NCI-H1092 (cell line): ENCODE measurements around the gene FGGY.
"Not testable (repeated sequence)": the region's sequence is repeated elsewhere in the genome, so short reads cannot be mapped to it uniquely, and the experiment has no call there.

ENCODE experiments used
- DNase-seq: peaks from one replicate; lab custom pipeline; 2025; lab: John Stamatoyannopoulos, UW

Gene FGGY

DNA sequence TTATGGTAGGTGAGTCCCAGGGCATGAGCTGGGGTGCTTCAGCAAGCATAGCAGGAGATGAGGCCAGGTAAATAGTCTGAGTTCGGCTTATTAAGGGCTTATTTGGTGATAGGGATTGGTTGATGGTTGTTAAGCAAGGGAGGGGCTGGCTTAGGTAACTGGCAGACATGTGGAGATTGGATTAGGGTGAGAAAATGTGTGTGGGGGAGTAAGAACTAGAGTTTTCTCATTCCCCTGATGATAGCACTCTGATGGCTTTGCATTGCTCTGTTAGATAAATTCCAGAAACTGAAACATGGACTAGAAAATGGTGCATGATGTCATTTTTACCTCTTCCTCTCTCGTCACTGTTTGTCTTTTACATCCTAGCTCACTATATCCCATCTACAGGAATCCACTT lies 53.6 kb downstream of the FGGY start:
- no peak for DNase-seq

DNA sequence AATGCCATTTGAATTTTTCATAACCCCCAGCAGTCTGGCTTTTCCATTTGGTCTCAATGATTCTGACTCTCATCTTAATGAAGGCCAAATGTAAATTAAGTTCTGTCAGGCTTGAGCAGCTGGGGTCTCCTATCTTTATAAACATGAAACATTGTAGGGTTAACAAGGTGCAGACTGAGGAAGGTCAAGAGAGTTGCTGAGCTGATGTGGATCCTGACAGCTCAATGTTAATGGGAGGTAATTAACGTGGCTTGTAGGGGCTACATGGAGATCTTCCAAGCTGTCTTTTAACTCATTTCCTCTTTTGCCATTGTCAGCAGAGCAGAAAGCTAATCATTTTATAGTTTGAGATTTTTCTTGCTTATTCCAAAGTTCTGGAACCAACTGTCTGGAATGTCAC lies 55.2 kb downstream of the FGGY start:
- DNase-seq, result no peak

DNA sequence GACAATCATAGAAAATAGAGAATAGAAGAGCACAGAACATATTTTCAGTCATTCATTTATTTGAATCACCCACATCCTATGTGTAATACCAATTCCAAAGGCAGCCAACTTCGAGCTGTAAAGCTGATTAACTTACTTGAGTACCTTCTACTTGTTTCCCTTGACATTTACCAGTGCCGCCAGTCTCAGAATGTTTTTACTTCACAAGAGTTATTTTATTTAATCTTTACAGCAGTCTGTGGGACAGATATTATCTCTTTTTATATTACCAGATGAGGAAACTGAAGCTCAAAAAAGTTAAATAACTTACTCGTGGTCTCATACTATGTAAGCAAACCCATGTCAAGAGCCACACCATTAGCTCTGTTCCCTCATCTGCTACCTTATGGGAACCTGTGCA lies 56.6 kb downstream of the FGGY start:
- no peak for DNase-seq

DNA sequence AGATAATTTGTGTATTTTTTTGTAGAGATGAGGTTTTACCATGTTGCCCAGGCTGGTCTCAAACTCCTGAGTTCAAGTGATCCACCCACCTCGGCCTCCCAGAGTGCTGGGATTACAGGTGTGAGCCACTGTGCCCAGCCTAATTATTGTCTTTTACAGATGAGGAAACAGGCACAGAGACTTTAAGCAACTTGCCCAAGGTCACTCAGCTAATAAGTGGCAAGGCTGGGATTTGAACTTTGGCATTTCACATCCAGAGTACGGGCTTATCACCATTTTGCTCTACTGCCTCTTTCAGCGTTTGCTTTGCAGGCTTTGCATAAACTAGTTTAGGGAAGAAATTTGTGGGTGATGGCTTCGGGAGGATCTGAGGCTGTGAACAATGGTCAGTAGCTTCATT lies 57.3 kb downstream of the FGGY start:
- DNase-seq, result not testable (repeated sequence)

DNA sequence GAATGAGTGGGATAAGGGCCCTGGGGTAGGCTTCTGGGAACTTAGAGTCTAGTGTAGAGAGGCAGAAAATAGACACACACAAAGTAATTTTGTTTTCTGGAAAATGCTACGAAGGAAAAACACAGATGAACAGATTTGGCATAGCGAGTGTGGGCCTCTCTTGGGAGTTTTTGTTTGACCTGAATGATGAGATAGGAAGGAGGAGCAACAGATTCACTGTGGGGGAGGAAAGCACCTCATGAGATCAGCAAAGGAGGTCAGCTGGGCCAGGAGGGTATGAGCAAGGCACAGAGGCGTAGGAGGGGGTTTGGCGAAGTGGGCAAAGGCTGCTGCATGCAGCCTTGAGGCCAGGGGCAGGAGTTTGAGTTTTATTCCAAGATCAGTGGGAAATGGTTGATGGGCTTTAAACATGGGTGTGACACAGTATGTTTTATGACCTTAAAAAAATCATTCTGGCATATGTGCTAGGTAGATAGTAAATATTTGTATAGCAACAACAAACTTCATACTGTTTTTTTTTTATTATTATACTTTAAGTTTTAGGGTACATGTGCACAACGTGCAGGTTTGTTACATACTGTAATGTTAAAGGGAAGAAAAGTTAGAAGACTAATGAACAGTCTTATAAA lies 57.9 kb downstream of the FGGY start:
- DNase-seq, result no peak

DNA sequence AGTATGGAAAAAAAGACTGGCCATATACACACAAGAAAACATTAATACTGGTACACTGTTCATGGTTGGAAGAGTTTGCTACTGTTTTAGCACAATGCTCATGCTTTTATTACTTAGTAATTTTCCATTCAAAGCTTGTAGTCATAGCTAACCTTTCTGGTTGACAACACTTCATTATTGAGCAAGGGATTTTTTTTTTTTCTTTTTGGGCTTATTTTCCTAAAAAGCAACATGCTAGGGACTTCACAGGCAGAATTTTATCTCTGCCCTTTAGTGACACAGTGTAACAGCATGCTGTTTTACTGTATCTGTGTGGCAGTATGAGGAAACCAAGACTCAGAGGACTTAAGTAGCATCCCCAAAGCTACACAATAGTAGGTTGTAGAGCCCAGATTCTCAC lies 58.5 kb downstream of the FGGY start:
- no peak for DNase-seq

DNA sequence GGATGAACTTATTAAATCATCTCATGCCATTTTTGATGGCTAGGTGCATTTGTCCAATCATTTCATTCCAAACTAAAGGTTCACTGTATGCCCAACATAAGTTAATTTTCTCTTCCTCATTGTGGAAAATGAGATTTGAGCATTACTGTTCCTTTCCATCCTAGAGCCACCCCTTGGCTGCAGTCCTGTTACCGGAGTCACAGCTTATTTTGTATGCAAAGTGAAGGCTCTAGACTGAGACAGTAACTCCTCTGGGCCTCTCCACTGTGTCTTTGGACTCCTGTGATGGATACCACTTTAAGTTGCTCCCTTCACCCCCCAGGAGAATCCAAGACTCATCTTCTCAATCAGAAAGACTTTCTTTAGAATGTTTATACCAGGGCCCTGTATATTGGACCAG lies 59.7 kb downstream of the FGGY start:
- no peak for DNase-seq

DNA sequence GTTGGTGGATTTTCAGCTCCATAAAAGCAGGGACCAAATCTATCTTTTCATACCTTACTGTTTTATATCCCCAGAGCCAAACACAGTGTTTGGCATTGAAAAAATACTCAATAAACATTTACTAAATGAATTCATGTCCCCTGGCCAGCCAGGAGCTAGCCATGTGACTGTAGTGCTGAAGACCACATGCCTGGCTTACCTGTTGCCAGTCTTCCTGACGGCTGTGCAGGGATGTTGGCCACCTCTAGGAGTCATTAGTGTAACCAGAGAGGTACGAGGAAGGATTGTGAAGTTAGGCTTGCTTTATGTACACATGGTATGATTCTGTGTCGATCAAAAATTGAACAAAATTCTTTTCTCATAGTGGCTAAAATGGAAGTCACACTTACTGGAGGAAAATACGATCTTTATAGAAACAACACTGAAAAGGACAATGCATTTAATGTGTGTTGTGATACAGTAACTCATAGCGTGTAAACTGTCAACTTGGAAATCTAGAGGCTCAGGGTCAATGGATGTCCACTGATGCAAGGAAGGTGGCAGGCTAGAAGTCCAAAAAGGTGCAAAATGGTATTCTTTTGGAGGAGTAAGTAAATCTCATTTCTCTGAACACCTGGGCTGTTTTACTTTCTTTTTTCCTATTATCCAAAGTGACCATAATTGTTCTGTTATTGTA lies 60.9 kb downstream of the FGGY start:
- no peak for DNase-seq

DNA sequence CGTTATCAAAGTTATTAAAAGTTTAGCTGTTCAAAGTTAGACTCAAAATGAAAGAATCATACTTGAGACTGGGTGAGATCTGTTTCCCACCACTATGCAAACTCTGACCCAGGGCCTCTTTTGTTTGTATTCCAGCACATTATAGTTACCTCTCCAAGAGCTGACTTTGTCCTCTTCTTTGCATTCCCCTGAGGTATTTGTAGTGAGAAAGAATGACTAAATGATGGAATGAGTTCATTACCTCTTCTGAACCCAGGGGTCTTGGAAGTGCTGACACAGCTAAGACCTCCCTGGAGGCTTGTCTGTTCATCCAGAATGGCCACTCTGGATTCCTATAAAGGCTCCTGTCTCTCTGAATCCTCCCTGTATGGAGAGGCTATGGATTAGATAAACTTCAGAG lies 62.4 kb downstream of the FGGY start:
- DNase-seq, result no peak

DNA sequence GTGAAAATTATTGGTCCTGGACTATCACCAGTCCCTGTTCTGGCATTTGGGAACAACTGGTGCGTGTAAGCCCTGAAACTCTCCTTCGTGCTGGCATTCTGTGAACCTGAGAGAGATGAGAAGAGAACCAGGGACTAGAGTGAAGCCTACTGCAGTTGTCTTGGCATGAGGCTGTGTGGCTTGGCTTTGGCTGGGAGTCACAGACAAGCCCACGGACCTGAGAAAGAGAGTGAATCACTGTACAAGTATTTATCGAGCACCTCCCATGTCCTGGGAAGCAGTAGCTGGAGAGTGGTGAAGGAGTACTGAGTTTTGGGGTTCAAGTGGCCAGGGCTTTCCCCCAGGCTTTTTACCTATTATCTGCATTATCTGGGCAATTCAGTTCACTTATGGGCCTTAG lies 63.3 kb downstream of the FGGY start:
- DNase-seq, result no peak

DNA sequence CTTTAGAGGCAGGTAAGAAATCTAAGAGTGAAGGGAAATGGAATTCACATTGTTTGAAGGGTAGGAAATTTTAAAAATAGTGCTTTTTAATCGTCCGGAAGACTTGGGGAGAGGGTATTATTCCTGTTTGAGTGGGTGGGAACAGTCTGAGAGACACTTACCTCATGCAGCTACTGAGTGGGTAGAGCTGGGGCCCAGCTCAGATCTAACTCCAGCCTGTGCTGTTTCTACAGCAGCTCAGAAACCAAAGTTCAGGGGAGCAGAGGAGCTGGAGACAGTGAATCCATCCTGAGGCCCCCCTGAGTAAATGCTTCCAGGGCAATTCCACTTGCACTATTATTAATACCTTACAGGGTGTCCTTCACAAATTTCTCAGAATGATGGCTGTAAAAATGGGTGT lies 63.8 kb downstream of the FGGY start:
- DNase-seq, result no peak

DNA sequence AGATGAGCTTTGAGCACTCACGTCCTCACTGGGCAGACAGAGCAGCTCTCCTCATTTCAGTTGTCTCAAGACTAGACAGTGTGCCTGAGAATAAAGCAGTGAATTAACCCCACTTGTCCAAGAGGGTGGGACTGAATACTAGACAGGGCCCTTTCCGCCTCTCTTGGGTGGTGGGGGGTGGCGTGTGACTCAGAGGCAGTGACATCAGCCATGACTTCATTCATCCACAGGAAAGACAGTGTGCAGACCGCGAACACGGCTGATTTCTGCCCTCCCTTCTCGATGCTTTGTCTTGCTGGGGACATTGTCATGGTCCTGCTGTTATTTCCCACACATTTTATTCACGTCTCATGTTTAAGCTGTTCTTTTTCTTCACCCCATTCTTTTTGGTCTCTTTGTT lies 64.9 kb downstream of the FGGY start:
- no peak for DNase-seq

DNA sequence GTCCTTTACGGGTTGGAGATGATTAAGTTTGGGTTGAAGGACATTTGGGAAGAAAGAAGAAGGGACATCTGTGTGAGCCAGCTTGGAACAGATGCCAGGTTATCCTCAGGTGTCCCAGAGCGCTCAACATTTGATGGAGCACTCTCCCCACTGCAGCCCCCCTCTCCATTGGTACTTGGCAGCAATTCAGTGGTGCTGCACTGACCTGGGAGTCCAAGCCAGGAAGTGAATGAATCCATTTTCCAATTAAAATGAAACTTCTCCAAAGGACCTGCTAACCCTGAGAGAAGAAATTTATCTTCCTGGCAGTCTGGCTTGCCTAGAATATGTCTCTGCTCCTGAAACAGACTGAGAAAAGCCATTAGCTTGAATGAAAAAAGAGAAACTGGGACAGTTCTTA lies 67.1 kb downstream of the FGGY start:
- DNase-seq, result no peak

DNA sequence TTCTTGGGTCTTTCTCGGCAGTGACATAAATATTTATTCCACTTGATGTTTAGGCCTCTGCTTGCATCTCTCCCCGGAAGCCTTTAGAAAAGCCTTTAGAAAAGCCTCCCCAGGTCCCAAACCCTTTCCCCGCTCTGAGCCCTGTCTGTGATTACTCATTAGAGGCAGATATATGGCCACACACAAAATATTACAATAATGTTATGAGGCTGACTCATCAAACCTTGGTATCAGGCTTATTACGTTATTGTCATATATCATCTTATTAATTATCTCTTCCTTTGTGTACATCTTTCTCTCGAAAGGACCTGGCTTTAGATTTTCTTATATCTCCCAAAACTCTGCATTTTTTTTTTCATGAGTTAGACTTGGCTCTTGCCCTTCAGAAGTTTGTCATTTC lies 69.5 kb downstream of the FGGY start:
- DNase-seq, result no peak

DNA sequence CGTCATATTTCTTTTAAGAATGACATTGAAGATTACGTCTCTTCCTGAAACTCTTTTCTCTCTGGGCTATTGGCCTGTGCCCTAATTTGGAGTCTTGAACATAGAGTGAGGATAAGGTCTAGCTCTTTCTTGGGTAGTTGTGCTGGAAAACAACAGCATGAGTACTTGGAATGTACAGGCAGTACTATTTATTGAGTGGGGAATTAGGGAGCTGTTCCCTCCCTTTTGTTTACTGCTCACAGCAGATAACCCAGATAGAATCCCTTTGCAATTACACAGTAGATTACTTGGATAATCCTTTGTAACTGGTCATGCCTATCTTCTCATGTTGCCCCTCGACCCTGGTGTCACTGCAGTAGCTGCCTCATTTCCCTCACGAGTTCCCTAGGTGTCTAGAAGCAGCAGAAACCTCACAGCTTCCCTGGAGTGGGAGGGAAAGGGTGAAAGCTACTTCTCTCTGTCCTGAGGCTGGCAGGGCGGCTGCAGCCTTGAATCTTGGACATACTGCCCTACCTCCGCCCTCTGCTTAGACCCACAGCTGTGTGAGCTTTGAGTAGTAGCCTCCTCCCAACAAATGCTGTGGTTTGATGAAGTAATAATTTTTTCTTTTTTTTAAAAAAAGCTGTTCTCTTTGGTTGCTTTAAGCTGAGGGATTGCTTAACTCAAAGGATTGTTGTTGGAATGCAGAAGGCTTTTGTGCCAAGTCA lies 70.6 kb downstream of the FGGY start:
- DNase-seq, result no peak

DNA sequence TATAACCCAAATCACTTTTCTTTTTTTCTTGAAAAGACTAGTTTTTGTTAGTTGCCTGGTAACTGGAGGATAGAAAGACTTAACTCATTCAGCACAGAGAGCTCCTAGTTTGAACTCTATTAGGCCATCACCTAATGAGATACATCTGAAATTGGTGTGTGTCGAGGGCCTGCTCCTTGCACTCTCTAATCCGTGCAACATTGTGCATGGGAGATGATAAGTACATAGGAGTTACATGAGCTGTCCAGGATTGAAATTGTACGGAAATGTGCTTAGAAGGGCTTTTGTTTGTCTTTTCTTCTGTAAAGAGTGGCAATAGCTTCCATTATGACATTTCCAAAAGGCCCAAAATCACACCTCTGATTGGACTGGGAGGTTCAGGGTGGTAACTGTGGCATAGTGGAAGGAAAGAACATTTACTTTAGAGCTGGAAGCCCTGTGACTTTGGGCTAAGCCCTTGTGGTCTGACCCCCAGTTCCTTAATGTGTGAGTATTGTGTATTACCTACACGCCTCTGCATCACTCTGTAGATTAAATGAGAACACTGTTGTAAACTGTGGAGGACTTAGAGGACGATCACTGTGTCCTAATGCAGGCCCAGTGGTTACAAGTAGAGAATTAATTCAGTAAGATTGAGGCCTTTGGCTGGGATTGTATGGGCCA lies 71.2 kb downstream of the FGGY start:
- no peak for DNase-seq

DNA sequence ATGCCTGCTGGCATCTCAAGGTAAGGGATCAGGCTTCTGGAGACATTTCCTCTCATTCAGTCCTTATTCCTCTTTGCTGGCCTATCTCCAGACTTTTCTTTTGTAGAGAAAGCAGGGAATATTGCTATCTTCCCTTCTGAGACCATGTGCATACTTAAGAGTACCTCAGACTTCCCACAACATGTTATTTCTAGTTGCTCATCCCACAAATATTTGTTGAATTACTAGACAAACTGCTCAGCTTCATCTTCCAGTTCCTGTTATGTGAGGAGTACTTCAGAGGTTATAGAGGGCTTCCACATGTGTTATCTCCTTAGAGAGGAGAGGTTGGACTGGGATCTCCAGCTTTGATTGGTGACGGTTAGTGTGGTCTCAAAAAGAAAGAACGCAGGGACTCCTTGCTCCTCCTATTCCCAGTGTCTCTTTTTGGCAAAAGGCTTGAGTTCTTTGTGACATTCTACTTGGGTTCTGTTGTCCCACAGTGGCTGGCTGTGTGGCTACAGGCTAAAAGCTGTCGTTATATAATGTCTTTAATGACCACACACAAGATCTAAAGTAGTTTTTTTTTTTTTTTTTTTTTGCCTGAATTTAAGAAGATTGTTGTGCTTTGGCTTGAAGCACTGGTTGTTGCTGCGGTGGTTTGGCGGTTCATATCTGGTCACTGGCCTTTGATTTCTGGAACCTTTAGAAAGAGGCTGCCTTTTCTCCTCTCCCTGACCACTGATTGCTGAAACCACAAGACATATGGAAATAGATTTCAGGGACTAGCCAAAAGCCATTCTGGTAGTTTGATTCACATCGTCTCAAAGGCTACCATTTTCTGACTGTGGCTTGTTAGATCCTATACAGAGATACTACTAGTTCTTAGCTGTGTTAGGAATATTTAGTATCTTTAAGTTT lies 78.7 kb downstream of the FGGY start:
- DNase-seq, result no peak

DNA sequence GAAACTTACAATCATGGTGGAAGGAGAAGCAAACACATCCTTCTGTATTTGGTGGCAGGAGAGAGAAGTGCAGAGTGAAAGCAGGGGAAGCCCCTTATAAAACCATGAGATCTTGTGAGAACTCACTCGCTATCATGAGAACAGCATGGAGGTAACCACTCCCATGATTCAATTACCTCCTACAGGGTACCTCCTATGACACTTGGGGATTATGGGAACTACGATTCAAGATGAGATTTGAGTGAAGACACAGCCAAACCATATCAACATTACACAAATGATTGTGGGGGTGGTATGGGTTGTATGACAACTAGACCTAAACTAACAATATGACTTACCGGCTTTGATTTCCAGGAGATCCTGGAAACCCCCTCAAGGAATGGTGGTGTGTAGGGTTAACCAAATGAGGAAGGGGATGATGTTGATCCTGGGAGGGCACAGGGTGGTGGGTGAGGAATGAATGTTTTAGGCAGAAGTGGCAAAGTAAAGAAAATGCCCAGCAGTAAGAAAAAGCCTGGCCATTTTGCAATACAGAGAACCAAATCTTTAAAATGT lies 80.5 kb downstream of the FGGY start:
- DNase-seq, result no peak

DNA sequence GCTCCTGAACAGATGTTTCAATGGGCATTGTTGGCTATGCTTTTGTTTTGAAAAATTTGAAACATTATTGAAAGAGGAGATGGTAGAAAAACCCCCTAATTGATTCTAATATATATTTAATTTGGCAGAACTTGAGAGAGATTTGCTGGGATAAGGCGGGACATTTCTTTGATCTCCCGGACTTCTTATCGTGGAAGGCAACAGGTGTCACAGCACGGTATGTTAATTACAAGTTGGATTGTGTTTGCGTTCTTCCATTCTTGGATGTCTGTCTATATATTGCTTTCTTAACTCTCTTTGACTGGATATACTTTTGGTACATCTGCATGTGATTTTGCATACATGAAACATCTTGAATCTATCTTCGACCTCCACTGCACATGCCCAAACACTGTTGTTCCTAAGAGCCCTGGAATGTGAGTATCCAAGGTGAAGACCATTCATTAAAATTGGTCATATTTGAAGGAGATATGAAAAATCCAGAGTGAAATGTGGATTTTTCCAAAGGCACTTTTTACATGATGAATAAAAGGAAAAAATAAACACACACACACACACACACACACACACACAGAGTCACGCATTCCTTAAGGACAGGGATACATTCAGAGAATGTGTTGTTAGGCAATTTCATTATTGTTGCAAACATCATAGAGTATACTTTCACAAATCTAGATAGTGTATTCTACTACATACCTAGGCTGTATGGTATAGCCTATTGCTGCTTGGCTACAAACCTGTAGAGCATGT lies 81.9 kb downstream of the FGGY start:
- DNase-seq, result no peak

DNA sequence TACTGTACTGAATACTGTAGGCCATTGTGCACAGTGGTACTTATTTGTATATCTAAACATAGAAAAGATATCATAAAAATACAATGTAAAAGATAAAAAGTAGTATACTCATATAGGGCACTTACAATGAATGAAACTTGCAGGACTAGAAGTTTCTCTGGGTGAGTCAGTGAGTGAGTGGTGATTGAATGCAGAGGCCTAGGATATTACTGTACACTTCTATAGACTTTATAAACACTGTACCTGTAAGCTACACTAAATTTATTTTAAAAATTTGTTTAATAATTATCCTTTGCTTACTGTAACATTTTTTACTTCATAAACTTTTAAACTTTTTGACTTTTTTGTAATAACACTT lies 82.5 kb downstream of the FGGY start:
- DNase-seq, result no peak

DNA sequence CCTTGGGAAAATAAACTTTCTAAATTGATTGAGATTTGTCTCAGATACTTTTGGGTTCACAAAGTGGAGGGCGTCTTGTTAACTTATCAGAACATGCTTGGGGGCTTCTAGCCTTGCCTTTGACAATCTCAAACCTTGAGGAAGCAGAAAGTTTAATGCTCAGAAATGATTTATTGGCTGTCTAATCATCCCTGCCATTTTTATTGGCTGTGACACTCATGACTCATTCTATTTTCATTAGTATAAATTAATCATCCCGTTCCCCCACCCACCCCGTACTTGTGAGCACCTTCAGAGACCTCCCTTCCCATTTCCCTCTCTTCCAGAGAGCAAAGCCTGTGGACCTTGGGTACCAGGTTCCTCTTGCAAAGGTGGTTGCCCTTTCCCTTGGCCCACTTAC lies 87.1 kb downstream of the FGGY start:
- DNase-seq, result no peak
